ENCODE results near the gene LAMA3.
A peak's percentile ranks its signal among the peaks of the same experiment; 100 is the strongest.

The LAMA3 gene

GRCh38 chr18:23721696-23722480 is 32.6 kb downstream of the LAMA3 start:
- Histone ChIP-seq H3K9me3 (no peaks in the 10 kb centered on the region), H3K4me1 (peaks cover 0 to 28% (median 9%) of the 10 kb centered on the region in 4 donors), H3K27ac (peak overlapping the region in 1 of 2 donors; percentile 10), H3K27me3 (no peaks in the 10 kb centered on the region), H3K4me3 (no peak overlapping the region), H3K36me3 (no peaks in the 10 kb centered on the region)
- intact Hi-C loops (cut with DNase I; ENCODE audit: low total_unique reads): no loop called here
- DNase-seq: no peak
- TF ChIP-seq, protein P1, sequence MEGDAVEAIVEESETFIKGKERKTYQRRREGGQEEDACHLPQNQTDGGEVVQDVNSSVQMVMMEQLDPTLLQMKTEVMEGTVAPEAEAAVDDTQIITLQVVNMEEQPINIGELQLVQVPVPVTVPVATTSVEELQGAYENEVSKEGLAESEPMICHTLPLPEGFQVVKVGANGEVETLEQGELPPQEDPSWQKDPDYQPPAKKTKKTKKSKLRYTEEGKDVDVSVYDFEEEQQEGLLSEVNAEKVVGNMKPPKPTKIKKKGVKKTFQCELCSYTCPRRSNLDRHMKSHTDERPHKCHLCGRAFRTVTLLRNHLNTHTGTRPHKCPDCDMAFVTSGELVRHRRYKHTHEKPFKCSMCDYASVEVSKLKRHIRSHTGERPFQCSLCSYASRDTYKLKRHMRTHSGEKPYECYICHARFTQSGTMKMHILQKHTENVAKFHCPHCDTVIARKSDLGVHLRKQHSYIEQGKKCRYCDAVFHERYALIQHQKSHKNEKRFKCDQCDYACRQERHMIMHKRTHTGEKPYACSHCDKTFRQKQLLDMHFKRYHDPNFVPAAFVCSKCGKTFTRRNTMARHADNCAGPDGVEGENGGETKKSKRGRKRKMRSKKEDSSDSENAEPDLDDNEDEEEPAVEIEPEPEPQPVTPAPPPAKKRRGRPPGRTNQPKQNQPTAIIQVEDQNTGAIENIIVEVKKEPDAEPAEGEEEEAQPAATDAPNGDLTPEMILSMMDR (IDR thresholded peaks at IDR 0.05): no peak

DNA sequence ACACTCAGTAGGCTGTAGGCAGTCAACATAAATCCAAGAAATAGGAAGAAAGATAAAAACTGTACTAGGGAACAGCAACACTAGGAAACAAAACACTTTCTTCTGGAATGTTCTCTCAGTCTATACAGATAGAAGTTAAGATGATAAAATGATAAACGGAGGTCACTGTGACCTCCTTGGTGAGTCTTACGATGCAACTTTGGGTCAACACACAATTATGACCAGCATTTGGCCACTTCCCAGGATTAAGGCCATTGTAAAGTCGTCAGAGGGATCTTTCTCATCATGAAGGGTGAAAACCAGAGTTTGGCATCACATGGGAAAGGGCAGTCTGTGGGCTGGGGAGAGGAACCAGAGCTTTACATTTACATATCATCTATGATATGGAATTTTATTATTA is 33.4 kb downstream of the LAMA3 start:
- intact Hi-C loops (cut with DNase I; ENCODE audit: low total_unique reads): no loop called here
- H3K9me3 ChIP-seq: no peaks in the 10 kb centered on the region
- no peak for DNase-seq
- peaks cover 0 to 28% (median 9%) of the 10 kb centered on the region in 4 donors for H3K4me1 ChIP-seq
- H3K27me3 ChIP-seq: no peaks in the 10 kb centered on the region
- H3K27ac ChIP-seq: peak overlapping the region in 1 of 2 donors; percentile 10
- TF ChIP-seq, protein P1 (IDR thresholded peaks at IDR 0.05): no peak
- H3K4me3 ChIP-seq: no peak overlapping the region
- H3K36me3 ChIP-seq: no peaks in the 10 kb centered on the region

DNA sequence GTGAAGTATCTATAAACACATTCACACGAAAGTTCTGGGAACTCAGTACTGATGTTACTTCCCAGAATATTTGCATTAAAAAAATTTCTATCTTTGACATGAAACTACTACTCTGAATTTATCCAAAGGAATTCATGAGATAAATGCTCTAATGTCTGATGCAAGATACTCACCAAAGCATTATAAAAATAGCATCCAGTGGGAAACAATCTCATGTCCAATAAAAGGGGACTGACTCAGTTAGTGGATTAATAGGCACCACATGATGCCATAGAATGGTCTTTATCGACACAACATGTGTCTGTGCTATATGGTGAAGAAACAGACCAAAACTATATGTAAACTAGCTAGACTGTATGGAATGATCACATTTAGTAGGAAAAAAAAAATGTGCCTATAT is 33.9 kb downstream of the LAMA3 start:
- H3K9me3 ChIP-seq: no peaks in the 10 kb centered on the region
- H3K27me3 ChIP-seq: no peaks in the 10 kb centered on the region
- no peak overlapping the region for H3K27ac ChIP-seq
- H3K36me3 ChIP-seq: no peaks in the 10 kb centered on the region
- intact Hi-C loops (cut with DNase I; ENCODE audit: low total_unique reads): no loop called here
- DNase-seq: no peak
- TF ChIP-seq, protein P1 (IDR thresholded peaks at IDR 0.05): no peak
- H3K4me1 ChIP-seq: peaks cover 0 to 24% (median 9%) of the 10 kb centered on the region in 4 donors
- H3K4me3 ChIP-seq: no peak overlapping the region

GRCh38 chr18:23724681-23725080 is 35.4 kb downstream of the LAMA3 start:
- no peak overlapping the region for H3K4me3 ChIP-seq
- intact Hi-C loops (cut with DNase I; ENCODE audit: low total_unique reads): no loop called here
- no peak overlapping the region for H3K27ac ChIP-seq
- no peak for DNase-seq
- H3K4me1 ChIP-seq: peaks cover 0 to 8% (median 0%) of the 10 kb centered on the region in 4 donors
- H3K9me3 ChIP-seq: no peaks in the 10 kb centered on the region
- no peaks in the 10 kb centered on the region for H3K27me3 ChIP-seq
- H3K36me3 ChIP-seq: no peaks in the 10 kb centered on the region
- TF ChIP-seq, protein P1 (IDR thresholded peaks at IDR 0.05): no peak

DNA sequence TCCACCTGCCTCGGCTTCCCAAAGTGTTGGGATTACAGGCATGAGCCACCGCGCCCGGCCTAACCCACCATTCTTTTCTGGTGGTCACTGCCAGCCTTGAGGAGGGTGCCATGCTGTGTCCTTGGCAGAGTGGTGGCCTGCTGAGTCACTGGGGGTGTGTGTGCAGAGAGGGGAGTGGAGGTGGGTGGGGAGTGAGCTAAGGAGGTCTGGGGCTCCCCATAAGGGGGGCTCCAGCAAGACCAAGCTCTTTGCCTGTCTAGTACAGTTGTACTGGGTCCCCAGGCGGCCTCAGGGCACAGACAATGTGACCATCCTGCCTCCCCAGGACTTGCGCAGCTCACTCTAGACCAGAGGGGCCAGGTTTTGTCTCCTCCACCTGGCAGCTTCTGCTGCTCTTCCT is 36.1 kb downstream of the LAMA3 start:
- Histone ChIP-seq H3K27ac (no peak overlapping the region), H3K4me1 (peaks cover 0 to 1% (median 0%) of the 10 kb centered on the region in 4 donors), H3K4me3 (no peak overlapping the region), H3K36me3 (no peaks in the 10 kb centered on the region), H3K27me3 (no peaks in the 10 kb centered on the region), H3K9me3 (no peaks in the 10 kb centered on the region)
- intact Hi-C loops (cut with DNase I; ENCODE audit: low total_unique reads): no loop called here
- TF ChIP-seq, protein P1 (IDR thresholded peaks at IDR 0.05): no peak
- no peak for DNase-seq
